ENCODE measurements around the gene SFMBT1.

- no peak for TF ChIP-seq GATA2 (IDR thresholded peaks at IDR 0.05; ENCODE audit: low read depth, low read length)
- TF ChIP-seq GATA3 (IDR thresholded peaks at IDR 0.05; ENCODE audit: low read depth, low read length), result no peak
Measured at GRCh38 chr3:53032609-53033008, 13.3 kb downstream of the SFMBT1 start.
